WTC11 (cell line): ENCODE results near the gene C3orf49. TPM values are rescaled to one million over a fixed set of nuclear protein-coding genes. Genes with fewer than 3 reads are reported as not detected.
A peak's percentile ranks its signal among the peaks of the same experiment; 100 is the strongest.

ENCODE experiments used
- ATAC-seq: fragments of 200-7000 bp; cut with Tn5 transposase; 2 replicates; pipeline ENCODE4 v1.10.0; 2021; ENCODE audit warnings: mild to moderate bottlenecking, moderate library complexity
- CTCF ChIA-PET: fragments of 300-600 bp; sonication (Branson Sonifier 250); formaldehyde crosslinking; loops from one replicate; lab custom pipeline; 2021; ENCODE audit warnings: antibody characterized with exemption; lab: Charles Lee
- POLR2A ChIA-PET: fragments of 350-600 bp; sonication (Branson Sonifier 250); formaldehyde crosslinking; loops from one replicate; lab custom pipeline; 2021; ENCODE audit warnings: antibody characterized with exemption; lab: Charles Lee
- DNase-seq: peaks from one replicate; pipeline ENCODE4 v3.0.0; 2021; ENCODE audit warnings: low spot score
- H3K27ac Mint-ChIP-seq: 2 replicates; pipeline ENCODE4 v1.8.0; 2021; ENCODE audit warnings: mixed read lengths
- H3K27me3 Mint-ChIP-seq: 2 replicates; pipeline ENCODE4 v1.8.0; 2021; ENCODE audit warnings: low read depth, mild to moderate bottlenecking, moderate library complexity, mixed read lengths
- H3K36me3 Mint-ChIP-seq: 2 replicates; pipeline ENCODE4 v1.8.0; 2021; ENCODE audit warnings: mixed read lengths
- H3K4me1 Mint-ChIP-seq: 2 replicates; pipeline ENCODE4 v1.8.0; 2022; ENCODE audit warnings: mixed read lengths
- H3K4me3 Mint-ChIP-seq: 2 replicates; pipeline ENCODE4 v1.8.0; 2021; ENCODE audit warnings: mild to moderate bottlenecking, moderate library complexity, mixed read lengths
- H3K9me3 Mint-ChIP-seq: 2 replicates; pipeline ENCODE4 v1.8.0; 2021; ENCODE audit warnings: mixed read lengths
- EMX1 ChIP-seq: fragments of 250-450 bp; sonication (Bioruptor Pico); IDR thresholded peaks from 2 replicates; pipeline ENCODE4 v1.8.0; 2021; ENCODE audit warnings: mild to moderate bottlenecking
- NFYB ChIP-seq: sonication (generic); formaldehyde crosslinking; conservative IDR thresholded peaks from 2 replicates; pipeline ENCODE4 v1.8.0; 2022; ENCODE audit warnings: low read depth, missing genetic modification reagents
- PRRX2 ChIP-seq: fragments of 250-450 bp; sonication (Bioruptor Pico); IDR thresholded peaks from 2 replicates; pipeline ENCODE4 v1.8.0; 2021; ENCODE audit warnings: mild to moderate bottlenecking
- TCF7 ChIP-seq: sonication (generic); formaldehyde crosslinking; IDR thresholded peaks from 2 replicates; pipeline ENCODE4 v1.8.0; 2022; ENCODE audit warnings: mild to moderate bottlenecking, low read depth, missing genetic modification reagents, moderate library complexity
- TP53 ChIP-seq: sonication (generic); formaldehyde crosslinking; IDR thresholded peaks from 2 replicates; pipeline ENCODE4 v1.8.1; 2023; ENCODE audit warnings: mild to moderate bottlenecking, missing genetic modification reagents
- ZNF219 ChIP-seq: sonication (generic); formaldehyde crosslinking; IDR thresholded peaks from 2 replicates; pipeline ENCODE4 v1.8.0; 2023; ENCODE audit warnings: missing genetic modification reagents, mild to moderate bottlenecking, borderline replicate concordance
- total RNA-seq: library from RNA; stranded (reverse); gene quantifications from 3 replicates; pipeline ENCODE4 v1.2.3, GENCODE V29; 2021
- TF ChIP-seq, protein P1 (sequence below): sonication (generic); formaldehyde crosslinking; IDR thresholded peaks from 2 replicates; pipeline ENCODE4 v1.8.0; 2023; ENCODE audit warnings: missing genetic modification reagents
- TF ChIP-seq, protein P2 (sequence below): fragments of 250-450 bp; sonication (Bioruptor Pico); IDR thresholded peaks from 2 replicates; pipeline ENCODE4 v1.9.0; 2021; ENCODE audit warnings: mild to moderate bottlenecking, borderline replicate concordance
- TF ChIP-seq, protein P3 (sequence below): sonication (generic); formaldehyde crosslinking; IDR thresholded peaks from 2 replicates; pipeline ENCODE4 v1.8.1; 2023; ENCODE audit warnings: mild to moderate bottlenecking, missing genetic modification reagents, borderline replicate concordance
- TF ChIP-seq, protein P4 (sequence below): sonication (generic); formaldehyde crosslinking; conservative IDR thresholded peaks from 2 replicates; pipeline ENCODE4 v1.8.1; 2023; ENCODE audit warnings: mild to moderate bottlenecking, low read depth, missing genetic modification reagents, moderate library complexity

Gene C3orf49
- total RNA-seq, 1 experiment from 2014 or later: not detected

DNA sequence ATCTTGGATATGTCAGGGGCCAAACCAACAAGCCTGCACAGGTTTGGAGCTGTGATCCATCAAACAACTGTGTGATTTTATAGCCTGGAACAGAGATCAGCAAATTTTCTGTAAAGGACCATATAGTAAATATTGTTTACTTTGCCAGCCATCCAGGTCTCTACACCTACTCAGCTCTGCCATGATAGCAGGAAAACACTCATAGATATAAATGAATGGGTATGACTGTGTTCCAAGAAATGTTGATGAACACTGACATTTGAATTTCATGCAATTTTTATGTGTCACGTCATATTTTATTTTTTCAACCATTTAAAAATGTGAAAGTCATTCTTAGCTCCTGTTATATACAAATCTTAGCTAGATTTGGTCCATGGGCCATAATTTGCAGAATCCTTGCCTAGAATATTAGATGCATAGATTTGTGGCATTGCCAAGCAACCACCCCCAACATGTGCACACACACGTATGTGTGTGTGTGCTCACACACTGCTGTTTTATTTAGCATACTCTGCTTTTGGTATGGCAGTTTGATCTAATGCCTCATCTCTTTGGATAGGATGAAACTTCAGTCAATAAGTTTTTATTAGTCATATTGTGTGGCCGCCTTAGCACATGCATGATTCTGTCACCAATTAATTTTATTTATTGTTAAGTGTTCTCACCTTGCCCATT lies 51.0 kb downstream of the C3orf49 start:
- ATAC-seq: no peak
- TF ChIP-seq ZNF219 (CRISPR knock-in tag) (no peak), EMX1 (CRISPR knock-in tag) (no peak), TCF7 (no peak), TP53 (CRISPR knock-in tag) (no peak)
- TF ChIP-seq, protein P1, sequence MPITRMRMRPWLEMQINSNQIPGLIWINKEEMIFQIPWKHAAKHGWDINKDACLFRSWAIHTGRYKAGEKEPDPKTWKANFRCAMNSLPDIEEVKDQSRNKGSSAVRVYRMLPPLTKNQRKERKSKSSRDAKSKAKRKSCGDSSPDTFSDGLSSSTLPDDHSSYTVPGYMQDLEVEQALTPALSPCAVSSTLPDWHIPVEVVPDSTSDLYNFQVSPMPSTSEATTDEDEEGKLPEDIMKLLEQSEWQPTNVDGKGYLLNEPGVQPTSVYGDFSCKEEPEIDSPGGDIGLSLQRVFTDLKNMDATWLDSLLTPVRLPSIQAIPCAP (CRISPR knock-in tag): no peak
- TF ChIP-seq, all 79 proteins: peak for 0
- Mint-ChIP-seq H3K27me3 (no peaks in the 10 kb centered on the region), H3K9me3 (no peaks in the 10 kb centered on the region), H3K36me3 (peaks cover 4% of the 10 kb centered on the region; the same call in 1 of the 2 replicates), H3K4me3 (no peak overlapping the region), H3K4me1 (peaks cover 22% of the 10 kb centered on the region), H3K27ac (no peak overlapping the region)
- DNase-seq: no peak
- ChIA-PET CTCF (interaction anchor here (0.6 to 1.3 kb wide), 2 partner anchors 11 to 153 kb away, joined by 3 read pairs; no protein-coding TSS in a partner anchor), POLR2A (no interaction called here)

DNA sequence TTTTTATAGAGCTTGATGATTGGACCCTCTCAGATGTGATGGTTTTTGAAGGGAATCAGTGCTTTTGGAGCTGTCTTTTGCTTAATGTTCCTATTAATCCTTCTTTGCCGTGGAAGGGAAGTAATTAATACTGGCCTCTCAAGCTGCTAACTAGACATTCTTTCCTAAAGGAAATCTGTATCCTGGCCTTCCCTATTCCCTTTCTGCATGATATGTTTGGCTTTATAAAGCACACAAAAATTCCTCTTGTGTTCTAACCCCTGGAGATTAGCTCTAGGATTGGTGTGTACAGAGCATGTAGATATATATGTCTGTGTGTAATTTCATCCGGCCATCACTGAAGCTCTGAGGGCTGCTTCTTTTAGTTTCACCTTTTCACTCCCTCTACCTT lies 51.5 kb downstream of the C3orf49 start:
- Mint-ChIP-seq H3K36me3 (peaks cover 4% of the 10 kb centered on the region; the same call in 1 of the 2 replicates), H3K27me3 (no peaks in the 10 kb centered on the region), H3K4me1 (peaks cover 19% of the 10 kb centered on the region), H3K9me3 (no peaks in the 10 kb centered on the region), H3K27ac (peak overlapping the region; percentile 49; the same call in 1 of the 2 replicates), H3K4me3 (no peak overlapping the region)
- POLR2A ChIA-PET: no interaction called here
- TF ChIP-seq, protein P2, sequence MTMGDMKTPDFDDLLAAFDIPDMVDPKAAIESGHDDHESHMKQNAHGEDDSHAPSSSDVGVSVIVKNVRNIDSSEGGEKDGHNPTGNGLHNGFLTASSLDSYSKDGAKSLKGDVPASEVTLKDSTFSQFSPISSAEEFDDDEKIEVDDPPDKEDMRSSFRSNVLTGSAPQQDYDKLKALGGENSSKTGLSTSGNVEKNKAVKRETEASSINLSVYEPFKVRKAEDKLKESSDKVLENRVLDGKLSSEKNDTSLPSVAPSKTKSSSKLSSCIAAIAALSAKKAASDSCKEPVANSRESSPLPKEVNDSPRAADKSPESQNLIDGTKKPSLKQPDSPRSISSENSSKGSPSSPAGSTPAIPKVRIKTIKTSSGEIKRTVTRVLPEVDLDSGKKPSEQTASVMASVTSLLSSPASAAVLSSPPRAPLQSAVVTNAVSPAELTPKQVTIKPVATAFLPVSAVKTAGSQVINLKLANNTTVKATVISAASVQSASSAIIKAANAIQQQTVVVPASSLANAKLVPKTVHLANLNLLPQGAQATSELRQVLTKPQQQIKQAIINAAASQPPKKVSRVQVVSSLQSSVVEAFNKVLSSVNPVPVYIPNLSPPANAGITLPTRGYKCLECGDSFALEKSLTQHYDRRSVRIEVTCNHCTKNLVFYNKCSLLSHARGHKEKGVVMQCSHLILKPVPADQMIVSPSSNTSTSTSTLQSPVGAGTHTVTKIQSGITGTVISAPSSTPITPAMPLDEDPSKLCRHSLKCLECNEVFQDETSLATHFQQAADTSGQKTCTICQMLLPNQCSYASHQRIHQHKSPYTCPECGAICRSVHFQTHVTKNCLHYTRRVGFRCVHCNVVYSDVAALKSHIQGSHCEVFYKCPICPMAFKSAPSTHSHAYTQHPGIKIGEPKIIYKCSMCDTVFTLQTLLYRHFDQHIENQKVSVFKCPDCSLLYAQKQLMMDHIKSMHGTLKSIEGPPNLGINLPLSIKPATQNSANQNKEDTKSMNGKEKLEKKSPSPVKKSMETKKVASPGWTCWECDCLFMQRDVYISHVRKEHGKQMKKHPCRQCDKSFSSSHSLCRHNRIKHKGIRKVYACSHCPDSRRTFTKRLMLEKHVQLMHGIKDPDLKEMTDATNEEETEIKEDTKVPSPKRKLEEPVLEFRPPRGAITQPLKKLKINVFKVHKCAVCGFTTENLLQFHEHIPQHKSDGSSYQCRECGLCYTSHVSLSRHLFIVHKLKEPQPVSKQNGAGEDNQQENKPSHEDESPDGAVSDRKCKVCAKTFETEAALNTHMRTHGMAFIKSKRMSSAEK (CRISPR knock-in tag): no peak
- TF ChIP-seq PRRX2 (no peak), NFYB (CRISPR knock-in tag) (no peak)
- TF ChIP-seq, protein P3, sequence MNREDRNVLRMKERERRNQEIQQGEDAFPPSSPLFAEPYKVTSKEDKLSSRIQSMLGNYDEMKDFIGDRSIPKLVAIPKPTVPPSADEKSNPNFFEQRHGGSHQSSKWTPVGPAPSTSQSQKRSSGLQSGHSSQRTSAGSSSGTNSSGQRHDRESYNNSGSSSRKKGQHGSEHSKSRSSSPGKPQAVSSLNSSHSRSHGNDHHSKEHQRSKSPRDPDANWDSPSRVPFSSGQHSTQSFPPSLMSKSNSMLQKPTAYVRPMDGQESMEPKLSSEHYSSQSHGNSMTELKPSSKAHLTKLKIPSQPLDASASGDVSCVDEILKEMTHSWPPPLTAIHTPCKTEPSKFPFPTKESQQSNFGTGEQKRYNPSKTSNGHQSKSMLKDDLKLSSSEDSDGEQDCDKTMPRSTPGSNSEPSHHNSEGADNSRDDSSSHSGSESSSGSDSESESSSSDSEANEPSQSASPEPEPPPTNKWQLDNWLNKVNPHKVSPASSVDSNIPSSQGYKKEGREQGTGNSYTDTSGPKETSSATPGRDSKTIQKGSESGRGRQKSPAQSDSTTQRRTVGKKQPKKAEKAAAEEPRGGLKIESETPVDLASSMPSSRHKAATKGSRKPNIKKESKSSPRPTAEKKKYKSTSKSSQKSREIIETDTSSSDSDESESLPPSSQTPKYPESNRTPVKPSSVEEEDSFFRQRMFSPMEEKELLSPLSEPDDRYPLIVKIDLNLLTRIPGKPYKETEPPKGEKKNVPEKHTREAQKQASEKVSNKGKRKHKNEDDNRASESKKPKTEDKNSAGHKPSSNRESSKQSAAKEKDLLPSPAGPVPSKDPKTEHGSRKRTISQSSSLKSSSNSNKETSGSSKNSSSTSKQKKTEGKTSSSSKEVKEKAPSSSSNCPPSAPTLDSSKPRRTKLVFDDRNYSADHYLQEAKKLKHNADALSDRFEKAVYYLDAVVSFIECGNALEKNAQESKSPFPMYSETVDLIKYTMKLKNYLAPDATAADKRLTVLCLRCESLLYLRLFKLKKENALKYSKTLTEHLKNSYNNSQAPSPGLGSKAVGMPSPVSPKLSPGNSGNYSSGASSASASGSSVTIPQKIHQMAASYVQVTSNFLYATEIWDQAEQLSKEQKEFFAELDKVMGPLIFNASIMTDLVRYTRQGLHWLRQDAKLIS: no peak
- TF ChIP-seq, protein P4, sequence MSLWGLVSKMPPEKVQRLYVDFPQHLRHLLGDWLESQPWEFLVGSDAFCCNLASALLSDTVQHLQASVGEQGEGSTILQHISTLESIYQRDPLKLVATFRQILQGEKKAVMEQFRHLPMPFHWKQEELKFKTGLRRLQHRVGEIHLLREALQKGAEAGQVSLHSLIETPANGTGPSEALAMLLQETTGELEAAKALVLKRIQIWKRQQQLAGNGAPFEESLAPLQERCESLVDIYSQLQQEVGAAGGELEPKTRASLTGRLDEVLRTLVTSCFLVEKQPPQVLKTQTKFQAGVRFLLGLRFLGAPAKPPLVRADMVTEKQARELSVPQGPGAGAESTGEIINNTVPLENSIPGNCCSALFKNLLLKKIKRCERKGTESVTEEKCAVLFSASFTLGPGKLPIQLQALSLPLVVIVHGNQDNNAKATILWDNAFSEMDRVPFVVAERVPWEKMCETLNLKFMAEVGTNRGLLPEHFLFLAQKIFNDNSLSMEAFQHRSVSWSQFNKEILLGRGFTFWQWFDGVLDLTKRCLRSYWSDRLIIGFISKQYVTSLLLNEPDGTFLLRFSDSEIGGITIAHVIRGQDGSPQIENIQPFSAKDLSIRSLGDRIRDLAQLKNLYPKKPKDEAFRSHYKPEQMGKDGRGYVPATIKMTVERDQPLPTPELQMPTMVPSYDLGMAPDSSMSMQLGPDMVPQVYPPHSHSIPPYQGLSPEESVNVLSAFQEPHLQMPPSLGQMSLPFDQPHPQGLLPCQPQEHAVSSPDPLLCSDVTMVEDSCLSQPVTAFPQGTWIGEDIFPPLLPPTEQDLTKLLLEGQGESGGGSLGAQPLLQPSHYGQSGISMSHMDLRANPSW: no peak
- ATAC-seq: peak; percentile 39; the same call in 1 of the 2 replicates
- CTCF ChIA-PET: interaction anchor here (0.6 kb wide), 1 partner anchor 152 kb away, joined by 3 read pairs; no protein-coding TSS in a partner anchor
- DNase-seq: no peak
